BJ (cell line): ENCODE results near the gene CADM4. TPM values are rescaled to one million over a fixed set of nuclear protein-coding genes. Genes with fewer than 3 reads are reported as not detected.

ENCODE experiments used
- CTCF ChIA-PET: fragments of 350-600 bp; formaldehyde crosslinking; extraction: SDS; loops from one replicate; lab custom pipeline; 2021; ENCODE audit warnings: antibody characterized with exemption, inconsistent platforms; lab: Yijun Ruan, JAX
- POLR2A ChIA-PET: fragments of 300-600 bp; sonication (Branson Sonifier 250); formaldehyde crosslinking; extraction: SDS; loops from one replicate; lab custom pipeline; 2021; ENCODE audit warnings: antibody characterized with exemption; lab: Charles Lee
- DNase-seq: peaks from one replicate; pipeline ENCODE4 v3.0.0-alpha.2; 2011; ENCODE audit warnings: low read depth
- H3K27me3 ChIP-seq: 2 replicates; pipeline ENCODE4 v1.6.0; 2011; ENCODE audit warnings: low read length; ENCODE audit not compliant: control insufficient read depth, insufficient read depth
- H3K36me3 ChIP-seq: 2 replicates; pipeline ENCODE4 v1.5.1; 2011; ENCODE audit warnings: low read length; ENCODE audit not compliant: control insufficient read depth, insufficient read depth
- H3K4me3 ChIP-seq: 2 replicates; pipeline ENCODE4 v1.5.1; 2011; ENCODE audit warnings: low read depth, mild to moderate bottlenecking, control low read depth, low read length
- CTCF ChIP-seq: IDR thresholded peaks from 2 replicates; pipeline ENCODE4 v1.5.1; 2011; ENCODE audit warnings: low read depth, mild to moderate bottlenecking, control low read depth, inconsistent platforms, low read length, moderate library complexity; ENCODE audit not compliant: insufficient read depth
- polyA plus RNA-seq: library from polyadenylated mRNA; depleted of rRNA; stranded (reverse); fragments of >200 nt; gene quantifications from 2 replicates; pipeline ENCODE4 v1.2.3, GENCODE V29; 2011

The CADM4 gene
- polyA plus RNA-seq, 1 experiment, result 1.7 TPM

GRCh38 chr19:43649514-43649913 is 9.9 kb upstream of the CADM4 start:
- Histone ChIP-seq H3K36me3 (peaks cover 18% of the 10 kb centered on the region), H3K4me3 (no peak overlapping the region), H3K27me3 (no peaks in the 10 kb centered on the region)
- no peak for TF ChIP-seq CTCF
- DNase-seq, result no peak
- POLR2A ChIA-PET, result no interaction called here
- CTCF ChIA-PET, result no interaction called here

- CTCF ChIA-PET, result no interaction called here
- DNase-seq, result no peak
- POLR2A ChIA-PET, result interaction anchor here (0.5 kb wide), 1 partner anchor 115 kb away, joined by 5 read pairs; no protein-coding TSS in a partner anchor
- peaks cover 17% of the 10 kb centered on the region for H3K36me3 ChIP-seq
- no peak for TF ChIP-seq CTCF
- H3K27me3 ChIP-seq, result no peaks in the 10 kb centered on the region
- H3K4me3 ChIP-seq, result no peak overlapping the region
Observed at GRCh38 chr19:43648633-43649032, 9.0 kb upstream of the CADM4 start.

GRCh38 chr19:43644181-43644580 is 4.5 kb upstream of the CADM4 start:
- ChIA-PET POLR2A (no interaction called here), CTCF (no interaction called here)
- no peak for DNase-seq

GRCh38 chr19:43643326-43643725 is 3.7 kb upstream of the CADM4 start:
- TF ChIP-seq CTCF, result no peak
- CTCF ChIA-PET, result no interaction called here

More at GRCh38 chr19:43644181-43644580, 4.5 kb upstream of the CADM4 start:
- H3K4me3 ChIP-seq, result no peak overlapping the region
- H3K27me3 ChIP-seq, result peaks cover 5% of the 10 kb centered on the region
- TF ChIP-seq CTCF, result no peak
- peaks cover 10% of the 10 kb centered on the region for H3K36me3 ChIP-seq

GRCh38 chr19:43642531-43642930 is 2.9 kb upstream of the CADM4 start:
- no peak for DNase-seq
- TF ChIP-seq CTCF, result no peak
- H3K4me3 ChIP-seq, result no peak overlapping the region
- H3K27me3 ChIP-seq, result peaks cover 17% of the 10 kb centered on the region
- no peaks in the 10 kb centered on the region for H3K36me3 ChIP-seq
- ChIA-PET CTCF (no interaction called here), POLR2A (no interaction called here)

More at GRCh38 chr19:43643326-43643725, 3.7 kb upstream of the CADM4 start:
- DNase-seq, result no peak
- Histone ChIP-seq H3K4me3 (no peak overlapping the region), H3K27me3 (peaks cover 13% of the 10 kb centered on the region), H3K36me3 (peaks cover 4% of the 10 kb centered on the region)
- POLR2A ChIA-PET, result no interaction called here
